ENCODE data around the gene NDOR1. TPM values are rescaled to one million over a fixed set of nuclear protein-coding genes. Genes with fewer than 3 reads are reported as not detected.

Gene NDOR1
- total RNA-seq, 2 donors from 2014 or later = 6.7 to 8.1 TPM

Small RNAs within 50 kb of the gene (microRNA-seq; reads per million reads assigned to microRNA genes)
- gene MIR3621 (ENCODE audit: borderline microRNAs expressed in 2 of 2) = 0 reads per million in 2 donors

Other genes with a start within 250 kb of the NDOR1 start
- gene PTGDS, start 228.2 kb upstream of the NDOR1 start, total RNA-seq = 100 to 1,000 TPM; 475 to 547 TPM
- gene LCNL1, start 222.7 kb upstream of the NDOR1 start, total RNA-seq = 1 to 10 TPM; 2.0 to 2.4 TPM
- 10 to 100 TPM; 23.1 to 25.4 TPM for gene PAXX, start 213.3 kb upstream of the NDOR1 start, total RNA-seq
- 1 to 10 TPM; 1.9 to 3.8 TPM for gene CLIC3, start 209.1 kb upstream of the NDOR1 start, total RNA-seq
- gene ABCA2, start 177.5 kb upstream of the NDOR1 start, total RNA-seq = 10 to 100 TPM; 30.8 to 32.8 TPM
- under 1 TPM; 0.24 to 0.32 TPM for gene FUT7, start 173.6 kb upstream of the NDOR1 start, total RNA-seq
- gene NPDC1, start 159.5 kb upstream of the NDOR1 start, total RNA-seq = 100 to 1,000 TPM; 129 to 133 TPM
- gene ENTPD2, start 151.6 kb upstream of the NDOR1 start, total RNA-seq = 1 to 10 TPM in 1 of 2 donors, under 1 TPM in 1; 0.48 to 1.2 TPM
- under 1 TPM; 0.33 to 0.42 TPM for gene SAPCD2, start 135.1 kb upstream of the NDOR1 start, total RNA-seq
- 10 to 100 TPM; 15.2 to 20.5 TPM for gene UAP1L1, start 128.2 kb upstream of the NDOR1 start, total RNA-seq
- 10 to 100 TPM; 32.0 to 44.3 TPM for gene MAN1B1, start 118.7 kb upstream of the NDOR1 start, total RNA-seq
- gene DPP7, start 91.0 kb upstream of the NDOR1 start, total RNA-seq = 100 to 1,000 TPM; 108 to 128 TPM
- gene GRIN1, start 66.5 kb upstream of the NDOR1 start, total RNA-seq = not detected
- not detected for gene LRRC26, start 35.6 kb upstream of the NDOR1 start, total RNA-seq
- gene TMEM210, start 33.6 kb upstream of the NDOR1 start, total RNA-seq = not detected
- 10 to 100 TPM; 39.1 to 42.3 TPM for gene ANAPC2, start 17.1 kb upstream of the NDOR1 start, total RNA-seq
- gene SSNA1, start 17.0 kb upstream of the NDOR1 start, total RNA-seq = 10 to 100 TPM; 40.4 to 44.6 TPM
- gene TPRN, start 5.0 kb upstream of the NDOR1 start, total RNA-seq = 1 to 10 TPM; 4.2 to 8.8 TPM
- 10 to 100 TPM; 24.8 to 25.2 TPM for gene TMEM203, start 52 bp upstream of the NDOR1 start, total RNA-seq
- 1 to 10 TPM; 2.3 to 2.7 TPM for gene RNF208, start 16.5 kb downstream of the NDOR1 start, total RNA-seq
- under 1 TPM in 1 of 2 donors, not detected in 1; 0.32 TPM for gene CYSRT1, start 19.5 kb downstream of the NDOR1 start, total RNA-seq
- gene RNF224, start 21.8 kb downstream of the NDOR1 start, total RNA-seq = not detected
- not detected for gene SLC34A3, start 25.2 kb downstream of the NDOR1 start, total RNA-seq
- 100 to 1,000 TPM; 178 to 185 TPM for gene TUBB4B, start 35.6 kb downstream of the NDOR1 start, total RNA-seq
- not detected for gene STPG3, start 45.6 kb downstream of the NDOR1 start, total RNA-seq
- 10 to 100 TPM; 33.3 to 36.7 TPM for gene NELFB, start 49.6 kb downstream of the NDOR1 start, total RNA-seq
- gene TOR4A, start 72.0 kb downstream of the NDOR1 start, total RNA-seq = 1 to 10 TPM; 5.3 to 7.0 TPM
- gene NRARP, start 96.6 kb downstream of the NDOR1 start, total RNA-seq = 1 to 10 TPM; 5.6 to 9.0 TPM
- 10 to 100 TPM; 13.9 to 14.6 TPM for gene EXD3, start 217.5 kb downstream of the NDOR1 start, total RNA-seq
- gene NOXA1, start 217.7 kb downstream of the NDOR1 start, total RNA-seq = 1 to 10 TPM; 2.0 to 2.7 TPM
- not detected for gene ENTPD8, start 235.7 kb downstream of the NDOR1 start, total RNA-seq